Astrocyte (in vitro differentiated cells and primary cell): ENCODE measurements around the gene ERLIN1.

Experiments
- CTCF ChIP-seq: IDR thresholded peaks from 2 replicates; pipeline ENCODE4 v1.5.1; 2011; ENCODE audit warnings: low read depth, mild to moderate bottlenecking, inconsistent platforms, low read length, moderate library complexity; ENCODE audit not compliant: insufficient read depth
- EZH2 ChIP-seq: IDR thresholded peaks from 2 replicates; pipeline ENCODE4 v1.6.1; 2012; ENCODE audit warnings: mild to moderate bottlenecking, low read length, inconsistent platforms; ENCODE audit not compliant: insufficient read depth

DNA sequence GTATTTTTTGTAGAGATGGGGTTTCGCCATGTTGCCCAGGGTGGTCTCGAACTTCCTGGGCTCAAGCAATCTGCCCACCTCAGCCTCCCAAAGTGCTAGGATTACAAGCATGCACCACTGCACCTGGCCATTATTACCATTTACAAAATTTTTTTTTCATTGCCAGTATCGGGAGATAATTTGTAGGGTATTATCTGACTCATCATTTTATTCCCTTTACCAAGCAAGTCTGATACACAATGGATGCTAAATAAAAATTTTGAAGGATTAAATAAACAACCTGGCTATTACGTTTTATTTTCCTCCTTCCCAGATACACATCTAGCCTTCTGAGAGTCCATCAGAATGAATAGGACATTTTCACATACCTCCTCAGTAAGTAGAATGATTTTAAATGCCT lies 66.1 kb downstream of the ERLIN1 start:
- TF ChIP-seq CTCF, result no peak
- no peak for TF ChIP-seq EZH2
